HepG2 (cell line): Measurements from ENCODE around the gene FAM163A. TPM values are rescaled to one million over a fixed set of nuclear protein-coding genes. Genes with fewer than 3 reads are reported as not detected.

ENCODE experiments used
- ATAC-seq: fragments of 200-7000 bp; cut with Tn5 transposase; 3 replicates; pipeline ENCODE4 v1.9.1; 2020; ENCODE audit warnings: mild to moderate bottlenecking, moderate library complexity
- BruUV-seq: library from RNA; stranded (reverse); fragments of 400-500 nt; replicated peaks from 2 replicates; lab custom pipeline; 2021; lab: Mats Ljungman, UMichigan
- CTCF ChIA-PET: fragments of 300-600 bp; formaldehyde crosslinking; extraction: SDS; loops from one replicate; lab custom pipeline; 2021; ENCODE audit warnings: low total read pairs, inconsistent platforms, low intra/inter-chr PET ratio; lab: Yijun Ruan, JAX
- POLR2A ChIA-PET: fragments of 350-600 bp; sonication (Branson Sonifier 250); formaldehyde crosslinking; loops from one replicate; lab custom pipeline; 2020; ENCODE audit warnings: antibody characterized with exemption, inconsistent platforms; lab: Yijun Ruan, JAX
- DNase-seq: peaks from one replicate; pipeline ENCODE4 v3.0.0-alpha.2; 2015; ENCODE audit warnings: low spot score
- FAIRE-seq: peaks from 3 replicates; lab custom pipeline; 2011; peaks lifted over from hg19 to GRCh38; lab: Jason Lieb, UNC
- H2AFZ ChIP-seq: one replicate; pipeline ENCODE4 v1.6.1; 2011; ENCODE audit warnings: low read length, inconsistent platforms
- H3K27ac ChIP-seq: fragments of 300-600 bp; 3 replicates; pipeline ENCODE4 v1.8.0; 2011; ENCODE audit warnings: mixed run types, mild to moderate bottlenecking, mixed read lengths, low read length, inconsistent platforms; ENCODE audit not compliant: insufficient read depth; ENCODE audit errors: extremely low read length
- H3K27me3 ChIP-seq, 2 experiments: fragments of 200-600 bp in 1 of 2; 2 replicates in 1 of 2; 3 replicates in 1 of 2; pipeline versions ENCODE4 v1.6.0 to v1.8.0; 2011; ENCODE audit warnings: low read length in 2 of 2, mild to moderate bottlenecking in 2 of 2, moderate library complexity in 2 of 2, inconsistent platforms in 1 of 2; ENCODE audit not compliant: insufficient read depth in 2 of 2, control insufficient read depth in 1 of 2
- H3K36me3 ChIP-seq, 2 experiments: fragments of 200-600 bp in 1 of 2; replicated peaks in 1 of 2; 2 replicates in 1 of 2; 3 replicates in 1 of 2; pipeline versions ENCODE4 v1.5.1 to v1.8.0; 2011; ENCODE audit warnings: low read length in 2 of 2, inconsistent platforms in 1 of 2; ENCODE audit not compliant: insufficient read depth in 2 of 2, control insufficient read depth in 1 of 2
- H3K4me1 ChIP-seq: 2 replicates; pipeline ENCODE4 v1.5.1; 2012; ENCODE audit warnings: low read length, inconsistent platforms; ENCODE audit not compliant: insufficient read depth
- H3K4me2 ChIP-seq: 2 replicates; pipeline ENCODE4 v1.6.0; 2011; ENCODE audit warnings: low read depth, low read length, inconsistent platforms
- H3K4me3 ChIP-seq, 3 experiments: fragments of 200-600 bp in 1 of 3; sonication (generic), shearing (Covaris generic) in 1 of 3; replicated peaks in 1 of 3; 2 replicates each; pipeline ENCODE4 v1.5.1; 2011 to 2016; ENCODE audit warnings: low read length in 3 of 3, inconsistent platforms in 2 of 3, low read depth in 2 of 3, mild to moderate bottlenecking in 2 of 3, control low read depth in 1 of 3, mixed read lengths in 1 of 3; ENCODE audit not compliant: insufficient read depth in 1 of 3
- H3K79me2 ChIP-seq: one replicate; pipeline ENCODE4 v1.6.1; 2011; ENCODE audit warnings: low read length, inconsistent platforms; ENCODE audit not compliant: insufficient read depth
- H3K9ac ChIP-seq: 2 replicates; pipeline ENCODE4 v1.6.0; 2011; ENCODE audit warnings: mild to moderate bottlenecking, low read depth, low read length, inconsistent platforms; ENCODE audit not compliant: insufficient read depth
- H3K9me3 ChIP-seq: 2 replicates; pipeline ENCODE4 v1.5.1; 2012; ENCODE audit warnings: mild to moderate bottlenecking, low read length
- H4K20me1 ChIP-seq: 2 replicates; pipeline ENCODE4 v1.6.0; 2011; ENCODE audit warnings: inconsistent platforms, mild to moderate bottlenecking, low read length, moderate library complexity; ENCODE audit not compliant: insufficient read depth
- HNRNPLL ChIP-seq: fragments of 200-400 bp; formaldehyde crosslinking; IDR thresholded peaks from 2 replicates; pipeline ENCODE4 v1.6.1; 2017; ENCODE audit warnings: mild to moderate bottlenecking, low read depth, low read length; ENCODE audit not compliant: poor library complexity, severe bottlenecking
- POLR2AphosphoS5 ChIP-seq: IDR thresholded peaks from 2 replicates; pipeline ENCODE4 v1.6.1; 2012; ENCODE audit warnings: low read depth, low read length
- SP4 ChIP-seq: sonication (generic); formaldehyde crosslinking; IDR thresholded peaks from 2 replicates; pipeline ENCODE4 v1.8.1; 2023; ENCODE audit warnings: mild to moderate bottlenecking, missing genetic modification reagents
- ZHX1 ChIP-seq: sonication (generic); formaldehyde crosslinking; IDR thresholded peaks from 2 replicates; pipeline ENCODE4 v1.8.1; 2022; ENCODE audit warnings: low read depth, mild to moderate bottlenecking, missing genetic modification reagents
- ZNF605 ChIP-seq: sonication (generic); formaldehyde crosslinking; IDR thresholded peaks from 2 replicates; pipeline ENCODE4 v1.8.0; 2022; ENCODE audit warnings: mild to moderate bottlenecking, missing genetic modification reagents
- WGBS: methylation state at CpG from one replicate; pipeline ENCODE4 v1.1.6; 2017; ENCODE audit warnings: low lambda C conversion rate; 5-methylcytosine and 5-hydroxymethylcytosine counted together
- in situ Hi-C: cut with HindIII; loops from 2 replicates; pipeline ENCODE4 v1.10.0; 2017; ENCODE audit warnings: low pct_unique_long_range_greater_than_20kb; ENCODE audit not compliant: extremely low pct_ligation_motif_present
- intact Hi-C: fragments of 100-400 bp; cut with micrococcal nuclease; formaldehyde crosslinking; loops from one replicate; pipeline ENCODE4 v1.10.0; 2022; ENCODE audit not compliant: unreplicated experiment
- polyA plus RNA-seq, 8 experiments: library from polyadenylated mRNA; depleted of rRNA in 3 of 8; stranded (reverse) in 7 of 8; unstranded in 1 of 8; fragments of >200 nt; fragmentation: Illumina TruSeq in 4 of 8; extraction: Trizol in 4 of 8; gene quantifications; 2 replicates each; pipeline versions ENCODE4 v1.2.1 to v1.2.3, GENCODE V29; 2011 to 2016; ENCODE audit warnings: low read depth in 4 of 8, missing spikeins in 1 of 8, mixed read lengths in 1 of 8; ENCODE audit not compliant: insufficient read depth in 1 of 8
- total RNA-seq, 5 experiments: library from RNA; depleted of rRNA; stranded (reverse); fragments of >200 nt; fragmentation: Illumina TruSeq; extraction: Trizol; gene quantifications; 2 replicates each; pipeline ENCODE4 v1.2.3, GENCODE V29; 2016; ENCODE audit warnings: low read depth in 1 of 5
- TF ChIP-seq, protein P1 (sequence below): sonication (generic); formaldehyde crosslinking; conservative IDR thresholded peaks from 2 replicates; pipeline ENCODE4 v1.5.0; 2020; ENCODE audit warnings: missing genetic modification reagents

FAM163A gene
- total and polyA plus RNA-seq, 2 of the 13 experiments (the other 11 are each of a cell fraction or from before 2014, with no cell fraction given) = not detected

- intact Hi-C loops = no loop called here
- no peak for ATAC-seq
- Histone ChIP-seq H3K27ac (no peak overlapping the region), H4K20me1 (no peaks in the 10 kb centered on the region), H3K27me3 (peaks cover 25 to 78% of the 10 kb centered on the region in 2 experiments), H2AFZ (no peak overlapping the region), H3K79me2 (no peaks in the 10 kb centered on the region), H3K36me3 (no peaks in the 10 kb centered on the region), H3K4me3 (no peak overlapping the region), H3K9ac (no peak overlapping the region)
- no TSS peak for BruUV-seq
- POLR2A ChIA-PET = no interaction called here
- FAIRE-seq = no peak
- no peak for DNase-seq
- TF ChIP-seq POLR2AphosphoS5 (no peak), SP4 (CRISPR knock-in tag) (no peak), ZHX1 (no peak), ZNF605 (no peak), HNRNPLL (no peak)
- TF ChIP-seq, protein P1, sequence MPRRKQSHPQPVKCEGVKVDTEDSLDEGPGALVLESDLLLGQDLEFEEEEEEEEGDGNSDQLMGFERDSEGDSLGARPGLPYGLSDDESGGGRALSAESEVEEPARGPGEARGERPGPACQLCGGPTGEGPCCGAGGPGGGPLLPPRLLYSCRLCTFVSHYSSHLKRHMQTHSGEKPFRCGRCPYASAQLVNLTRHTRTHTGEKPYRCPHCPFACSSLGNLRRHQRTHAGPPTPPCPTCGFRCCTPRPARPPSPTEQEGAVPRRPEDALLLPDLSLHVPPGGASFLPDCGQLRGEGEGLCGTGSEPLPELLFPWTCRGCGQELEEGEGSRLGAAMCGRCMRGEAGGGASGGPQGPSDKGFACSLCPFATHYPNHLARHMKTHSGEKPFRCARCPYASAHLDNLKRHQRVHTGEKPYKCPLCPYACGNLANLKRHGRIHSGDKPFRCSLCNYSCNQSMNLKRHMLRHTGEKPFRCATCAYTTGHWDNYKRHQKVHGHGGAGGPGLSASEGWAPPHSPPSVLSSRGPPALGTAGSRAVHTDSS (CRISPR knock-in tag) = no peak
- TF ChIP-seq, all 625 proteins: peak for 0
- no peak overlapping the region for H3K4me2 ChIP-seq
- H3K9me3 ChIP-seq = no peaks in the 10 kb centered on the region
- WGBS = 48% methylated on average over 10 of the region's 17 CpGs
- CTCF ChIA-PET = no interaction called here
- in situ Hi-C loops = loop anchor here (5.0 kb wide), 1 partner anchor 109 kb away; no protein-coding TSS in a partner anchor
- peaks cover 20% of the 10 kb centered on the region for H3K4me1 ChIP-seq
Observed at GRCh38 chr1:179816196-179816960, 73.3 kb downstream of the FAM163A start.
